HG03442 (cell line): ENCODE results near the gene C9orf50.

Experiments
- ATAC-seq: cut with Tn5 transposase; IDR thresholded peaks from one replicate; pipeline ENCODE4 v1.9.1; 2021; ENCODE audit warnings: mild to moderate bottlenecking, moderate library complexity; ENCODE audit not compliant: unreplicated experiment

C9orf50 gene

GRCh38 chr9:129573977-129574376 lies 46.9 kb downstream of the C9orf50 start:
- ATAC-seq: no peak

- no peak for ATAC-seq
These were observed 48.4 kb downstream of the C9orf50 start for GRCh38 chr9:129572517-129572916.

- no peak for ATAC-seq
These were observed 48.9 kb downstream of the C9orf50 start for GRCh38 chr9:129572052-129572425.

- ATAC-seq: no peak
These were observed 49.4 kb downstream of the C9orf50 start for GRCh38 chr9:129571298-129572051.

GRCh38 chr9:129570450-129571297 lies 50.2 kb downstream of the C9orf50 start:
- ATAC-seq: no peak

GRCh38 chr9:129569502-129570449 lies 51.1 kb downstream of the C9orf50 start:
- no peak for ATAC-seq

GRCh38 chr9:129568560-129569501 lies 52.1 kb downstream of the C9orf50 start:
- no peak for ATAC-seq

- ATAC-seq: no peak
These were observed 52.9 kb downstream of the C9orf50 start for GRCh38 chr9:129567842-129568559.

GRCh38 chr9:129567329-129567728 lies 53.6 kb downstream of the C9orf50 start:
- no peak for ATAC-seq

GRCh38 chr9:129566563-129567266 lies 54.2 kb downstream of the C9orf50 start:
- no peak for ATAC-seq

GRCh38 chr9:129562917-129563316 lies 58.0 kb downstream of the C9orf50 start:
- no peak for ATAC-seq

GRCh38 chr9:129562514-129562913 lies 58.4 kb downstream of the C9orf50 start:
- ATAC-seq: no peak
